ENCODE results near the gene CIC. TPM values are rescaled to one million over a fixed set of nuclear protein-coding genes. Genes with fewer than 3 reads are reported as not detected.

The CIC gene
- total RNA-seq, 2 experiments from 2014 or later, result 114 to 119 TPM

GRCh38 chr19:42220751-42221097, 48.3 kb upstream of the CIC start:
- Mint-ChIP-seq H3K27ac (peak overlapping the region; percentile 93), H3K4me1 (ENCODE audit: low read depth) (peaks cover 51% of the 10 kb centered on the region), H3K36me3 (ENCODE audit: low read depth) (peaks cover 42% of the 10 kb centered on the region), H3K4me3 (peak overlapping the region; percentile 96), H3K9me3 (no peaks in the 10 kb centered on the region), H3K27me3 (no peaks in the 10 kb centered on the region)
- POLR2A ChIA-PET, result interaction anchor here (1.0 to 3.0 kb wide), 8 partner anchors 9 to 229 kb away, joined by 3 to 28 read pairs (median 6); partner anchors contain the start of gene GSK3A
- intact Hi-C loops (cut with DNase I, micrococcal nuclease), result loop anchor here (1.0 kb wide), 1 partner anchor 22 kb away; the partner anchor contains the start of gene GSK3A (in 2 of the 2)
- ATAC-seq (ENCODE audit: poor library complexity), result no peak
- peaks cover 58% of the 10 kb centered on the region for H3K4me1 ChIP-seq (ENCODE audit: insufficient read depth, low read length)
- no peak for TF ChIP-seq CTCF (IDR thresholded peaks at IDR 0.05)
- peaks cover 21% of the 10 kb centered on the region for H3K36me3 ChIP-seq (ENCODE audit: insufficient read depth, low read length)
- DNase-seq, result no peak
- H3K27me3 ChIP-seq (ENCODE audit: control insufficient read depth in 1 of 2, insufficient read depth in 2 of 2, low read length in 2 of 2), result no peaks in the 10 kb centered on the region
- peaks cover 0 to 4% of the 10 kb centered on the region in 2 experiments for H3K9me3 ChIP-seq (ENCODE audit: control insufficient read depth in 1 of 2, insufficient read depth in 1 of 2, low read length in 2 of 2)
- peak overlapping the region; percentile 98 for H3K4me3 ChIP-seq (ENCODE audit: low read length)
- peak overlapping the region; percentile 67 to 70 for H3K27ac ChIP-seq (ENCODE audit: low read depth in 1 of 2, low read length in 2 of 2)
- CTCF ChIA-PET, result interaction anchor here (0.6 to 1.9 kb wide), 4 partner anchors 21 to 30 kb away, joined by 3 to 5 read pairs (median 4); partner anchors contain the start of gene GSK3A

GRCh38 chr19:42224940-42225717, 43.9 kb upstream of the CIC start:
- Histone ChIP-seq H3K9me3 (ENCODE audit: control insufficient read depth in 1 of 2, insufficient read depth in 1 of 2, low read length in 2 of 2) (peaks cover 0 to 3% of the 10 kb centered on the region in 2 experiments), H3K27me3 (ENCODE audit: control insufficient read depth in 1 of 2, insufficient read depth in 2 of 2, low read length in 2 of 2) (no peaks in the 10 kb centered on the region), H3K4me1 (ENCODE audit: insufficient read depth, low read length) (peaks cover 42% of the 10 kb centered on the region), H3K36me3 (ENCODE audit: insufficient read depth, low read length) (peaks cover 51% of the 10 kb centered on the region), H3K4me3 (ENCODE audit: low read length) (no peak overlapping the region), H3K27ac (ENCODE audit: low read depth in 1 of 2, low read length in 2 of 2) (no peak overlapping the region)
- no peak overlapping the region for H3K4me3 Mint-ChIP-seq
- H3K27me3 Mint-ChIP-seq, result no peaks in the 10 kb centered on the region
- intact Hi-C loops (cut with DNase I, micrococcal nuclease), result no loop called here
- H3K9me3 Mint-ChIP-seq, result no peaks in the 10 kb centered on the region
- no peak overlapping the region for H3K27ac Mint-ChIP-seq
- ATAC-seq (ENCODE audit: poor library complexity) (no peak), DNase-seq (no peak)
- peaks cover 68% of the 10 kb centered on the region for H3K36me3 Mint-ChIP-seq (ENCODE audit: low read depth)
- no peak for TF ChIP-seq CTCF (IDR thresholded peaks at IDR 0.05)
- peaks cover 33% of the 10 kb centered on the region for H3K4me1 Mint-ChIP-seq (ENCODE audit: low read depth)
- POLR2A ChIA-PET, result interaction anchor here (1.1 kb wide), 1 partner anchor 18 kb away, joined by 3 read pairs; the partner anchor contains the start of gene GSK3A
- CTCF ChIA-PET, result no interaction called here

GRCh38 chr19:42225718-42226292, 43.2 kb upstream of the CIC start:
- Histone ChIP-seq H3K27ac (ENCODE audit: low read depth in 1 of 2, low read length in 2 of 2) (no peak overlapping the region), H3K36me3 (ENCODE audit: insufficient read depth, low read length) (peaks cover 56% of the 10 kb centered on the region), H3K4me3 (ENCODE audit: low read length) (no peak overlapping the region), H3K4me1 (ENCODE audit: insufficient read depth, low read length) (peaks cover 36% of the 10 kb centered on the region), H3K9me3 (ENCODE audit: control insufficient read depth in 1 of 2, insufficient read depth in 1 of 2, low read length in 2 of 2) (no peaks in the 10 kb centered on the region), H3K27me3 (ENCODE audit: control insufficient read depth in 1 of 2, insufficient read depth in 2 of 2, low read length in 2 of 2) (no peaks in the 10 kb centered on the region)
- Mint-ChIP-seq H3K27me3 (no peaks in the 10 kb centered on the region), H3K4me3 (no peak overlapping the region), H3K27ac (no peak overlapping the region), H3K4me1 (ENCODE audit: low read depth) (peaks cover 26% of the 10 kb centered on the region), H3K36me3 (ENCODE audit: low read depth) (peaks cover 70% of the 10 kb centered on the region), H3K9me3 (no peaks in the 10 kb centered on the region)
- no peak for TF ChIP-seq CTCF (IDR thresholded peaks at IDR 0.05)
- no peak for DNase-seq
- intact Hi-C loops (cut with DNase I, micrococcal nuclease), result no loop called here
- ChIA-PET POLR2A (interaction anchor here (1.1 to 1.4 kb wide), 2 partner anchors 16 to 17 kb away, joined by 3 read pairs; partner anchors contain the start of gene GSK3A), CTCF (interaction anchor here (1.0 kb wide), 1 partner anchor 41 kb away, joined by 3 read pairs; no protein-coding TSS in a partner anchor)
- no peak for ATAC-seq (ENCODE audit: poor library complexity)

Measured in CD4-positive, alpha-beta T cell (primary cell).